HL-60 (cell line): ENCODE results near the gene IRF8.

Experiments used
- CTCF ChIP-seq: IDR thresholded peaks from one replicate; pipeline ENCODE4 v1.5.1; 2011; ENCODE audit warnings: low read length, control low read depth, inconsistent platforms; ENCODE audit not compliant: insufficient read depth
- POLR2AphosphoS5 ChIP-seq: IDR thresholded peaks from 2 replicates; pipeline ENCODE4 v1.6.1; 2012; ENCODE audit warnings: low read depth
- TF ChIP-seq, protein P1 (sequence below): IDR thresholded peaks from 2 replicates; pipeline ENCODE4 v1.6.1; 2012; ENCODE audit warnings: low read depth; ENCODE audit not compliant: insufficient replicate concordance

- TF ChIP-seq POLR2AphosphoS5 (no peak), CTCF (no peak)
- TF ChIP-seq, protein P1, sequence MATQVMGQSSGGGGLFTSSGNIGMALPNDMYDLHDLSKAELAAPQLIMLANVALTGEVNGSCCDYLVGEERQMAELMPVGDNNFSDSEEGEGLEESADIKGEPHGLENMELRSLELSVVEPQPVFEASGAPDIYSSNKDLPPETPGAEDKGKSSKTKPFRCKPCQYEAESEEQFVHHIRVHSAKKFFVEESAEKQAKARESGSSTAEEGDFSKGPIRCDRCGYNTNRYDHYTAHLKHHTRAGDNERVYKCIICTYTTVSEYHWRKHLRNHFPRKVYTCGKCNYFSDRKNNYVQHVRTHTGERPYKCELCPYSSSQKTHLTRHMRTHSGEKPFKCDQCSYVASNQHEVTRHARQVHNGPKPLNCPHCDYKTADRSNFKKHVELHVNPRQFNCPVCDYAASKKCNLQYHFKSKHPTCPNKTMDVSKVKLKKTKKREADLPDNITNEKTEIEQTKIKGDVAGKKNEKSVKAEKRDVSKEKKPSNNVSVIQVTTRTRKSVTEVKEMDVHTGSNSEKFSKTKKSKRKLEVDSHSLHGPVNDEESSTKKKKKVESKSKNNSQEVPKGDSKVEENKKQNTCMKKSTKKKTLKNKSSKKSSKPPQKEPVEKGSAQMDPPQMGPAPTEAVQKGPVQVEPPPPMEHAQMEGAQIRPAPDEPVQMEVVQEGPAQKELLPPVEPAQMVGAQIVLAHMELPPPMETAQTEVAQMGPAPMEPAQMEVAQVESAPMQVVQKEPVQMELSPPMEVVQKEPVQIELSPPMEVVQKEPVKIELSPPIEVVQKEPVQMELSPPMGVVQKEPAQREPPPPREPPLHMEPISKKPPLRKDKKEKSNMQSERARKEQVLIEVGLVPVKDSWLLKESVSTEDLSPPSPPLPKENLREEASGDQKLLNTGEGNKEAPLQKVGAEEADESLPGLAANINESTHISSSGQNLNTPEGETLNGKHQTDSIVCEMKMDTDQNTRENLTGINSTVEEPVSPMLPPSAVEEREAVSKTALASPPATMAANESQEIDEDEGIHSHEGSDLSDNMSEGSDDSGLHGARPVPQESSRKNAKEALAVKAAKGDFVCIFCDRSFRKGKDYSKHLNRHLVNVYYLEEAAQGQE: no peak
Observed at GRCh38 chr16:85884808-85885463, 14.0 kb upstream of the IRF8 start.
